IMR-90 (cell line): ENCODE measurements around the gene TSPAN31. TPM values are rescaled to one million over a fixed set of nuclear protein-coding genes. Genes with fewer than 3 reads are reported as not detected.

Source experiments
- ATAC-seq: fragments of 200-7000 bp; cut with Tn5 transposase; 2 replicates; pipeline ENCODE4 v1.9.1; 2020; ENCODE audit warnings: low read depth, mild to moderate bottlenecking, moderate library complexity
- BruUV-seq: library from RNA; stranded (reverse); fragments of 400-500 nt; replicated peaks from 2 replicates; lab custom pipeline; 2021; lab: Mats Ljungman, UMichigan
- CTCF ChIA-PET: fragments of 300-600 bp; formaldehyde crosslinking; extraction: SDS; loops from one replicate; lab custom pipeline; 2021; ENCODE audit warnings: antibody characterized with exemption; lab: Yijun Ruan, JAX
- POLR2A ChIA-PET: fragments of 300-600 bp; sonication (Branson Sonifier 250); formaldehyde crosslinking; loops from one replicate; lab custom pipeline; 2022; ENCODE audit warnings: antibody characterized with exemption; ENCODE audit not compliant: unreplicated experiment; lab: Charles Lee
- DNase-seq: peaks from one replicate; pipeline ENCODE4 v3.0.0; 2013
- H2AFZ ChIP-seq: replicated peaks from 2 replicates; pipeline ENCODE3; 2013; ENCODE audit warnings: low read length, mild to moderate bottlenecking; ENCODE audit not compliant: poor library complexity
- H2AK5ac ChIP-seq: 2 replicates; pipeline ENCODE4 v1.6.1; 2013; ENCODE audit warnings: low read depth, low read length, inconsistent platforms
- H2AK9ac ChIP-seq: replicated peaks from 2 replicates; pipeline ENCODE3; 2013; ENCODE audit warnings: mild to moderate bottlenecking, low read depth, low read length, moderate library complexity; ENCODE audit not compliant: poor library complexity
- H2BK120ac ChIP-seq: 2 replicates; pipeline ENCODE4 v1.6.1; 2013; ENCODE audit warnings: low read depth, low read length, inconsistent platforms
- H2BK15ac ChIP-seq: 3 replicates; pipeline ENCODE4 v1.6.1; 2013; ENCODE audit warnings: low read depth, low read length, inconsistent platforms
- H2BK20ac ChIP-seq: 2 replicates; pipeline ENCODE4 v1.6.1; 2013; ENCODE audit warnings: low read depth, mild to moderate bottlenecking, inconsistent platforms, low read length, moderate library complexity
- H2BK5ac ChIP-seq: 2 replicates; pipeline ENCODE4 v1.6.1; 2013; ENCODE audit warnings: mild to moderate bottlenecking, low read depth, low read length, inconsistent platforms; ENCODE audit not compliant: poor library complexity, severe bottlenecking
- H3K14ac ChIP-seq: replicated peaks from 2 replicates; pipeline ENCODE4 v1.6.1; 2013; ENCODE audit warnings: low read depth, low read length, inconsistent platforms
- H3K18ac ChIP-seq: 2 replicates; pipeline ENCODE4 v1.6.1; 2013; ENCODE audit warnings: low read depth, low read length, control low read depth
- H3K23ac ChIP-seq: 2 replicates; pipeline ENCODE4 v1.6.1; 2013; ENCODE audit warnings: low read depth, low read length, inconsistent platforms
- H3K27ac ChIP-seq: 2 replicates; pipeline ENCODE4 v1.5.1; 2013; ENCODE audit warnings: mild to moderate bottlenecking, control low read depth, low read length; ENCODE audit not compliant: insufficient read depth
- H3K27me3 ChIP-seq: 2 replicates; pipeline ENCODE4 v1.6.1; 2013; ENCODE audit warnings: low read length; ENCODE audit not compliant: control insufficient read depth, insufficient read depth
- H3K36me3 ChIP-seq: 2 replicates; pipeline ENCODE4 v1.6.1; 2013; ENCODE audit warnings: low read length, mixed read lengths; ENCODE audit not compliant: control insufficient read depth, insufficient read depth
- H3K4ac ChIP-seq: 2 replicates; pipeline ENCODE4 v1.6.1; 2013; ENCODE audit warnings: low read depth, low read length, inconsistent platforms
- H3K4me1 ChIP-seq: 2 replicates; pipeline ENCODE4 v1.6.1; 2013; ENCODE audit warnings: low read length, mixed read lengths; ENCODE audit not compliant: control insufficient read depth, insufficient read depth
- H3K4me2 ChIP-seq: 2 replicates; pipeline ENCODE4 v1.6.1; 2013; ENCODE audit warnings: low read depth, mild to moderate bottlenecking, control low read depth, low read length, moderate library complexity
- H3K4me3 ChIP-seq: 2 replicates; pipeline ENCODE4 v1.5.1; 2013; ENCODE audit warnings: low read depth, mild to moderate bottlenecking, control low read depth, low read length, moderate library complexity; ENCODE audit not compliant: insufficient read depth
- H3K56ac ChIP-seq: 2 replicates; pipeline ENCODE4 v1.6.1; 2013; ENCODE audit warnings: low read length, inconsistent platforms; ENCODE audit not compliant: insufficient read depth; ENCODE audit errors: extremely low read depth
- H3K79me1 ChIP-seq, 2 experiments: 2 replicates each; pipeline ENCODE4 v1.6.1; 2013; ENCODE audit warnings: low read length in 2 of 2, inconsistent platforms in 1 of 2, low read depth in 1 of 2
- H3K9ac ChIP-seq: 2 replicates; pipeline ENCODE4 v1.6.1; 2013; ENCODE audit warnings: low read depth, low read length, control low read depth
- H3K9me1 ChIP-seq: 2 replicates; pipeline ENCODE4 v1.6.1; 2013; ENCODE audit warnings: low read length, inconsistent platforms; ENCODE audit not compliant: insufficient read depth
- H3K9me3 ChIP-seq: 2 replicates; pipeline ENCODE4 v1.6.1; 2013; ENCODE audit warnings: low read length; ENCODE audit not compliant: control insufficient read depth, insufficient read depth
- H4K20me1 ChIP-seq: 2 replicates; pipeline ENCODE4 v1.6.1; 2013; ENCODE audit warnings: low read length, inconsistent platforms; ENCODE audit not compliant: insufficient read depth
- H4K5ac ChIP-seq: 2 replicates; pipeline ENCODE4 v1.6.1; 2013; ENCODE audit warnings: mild to moderate bottlenecking, low read depth, low read length, control low read depth
- H4K8ac ChIP-seq, 2 experiments: 2 replicates each; pipeline ENCODE4 v1.6.1; 2013; ENCODE audit warnings: low read depth in 2 of 2, low read length in 2 of 2, control low read depth in 1 of 2, inconsistent platforms in 1 of 2
- H4K91ac ChIP-seq: 2 replicates; pipeline ENCODE4 v1.6.1; 2013; ENCODE audit warnings: low read depth, low read length, inconsistent platforms; ENCODE audit not compliant: insufficient read depth
- CTCF ChIP-seq: conservative IDR thresholded peaks from 2 replicates; pipeline ENCODE4 v1.5.1; 2012; ENCODE audit warnings: mild to moderate bottlenecking, low read depth, low read length, improper control_type of control experiment
- ELK1 ChIP-seq: fragments of 150-350 bp; IDR thresholded peaks from 2 replicates; pipeline ENCODE4 v1.6.1; 2016; ENCODE audit warnings: low read depth, mild to moderate bottlenecking, low read length, moderate library complexity, borderline replicate concordance
- MXI1 ChIP-seq: IDR thresholded peaks from 2 replicates; pipeline ENCODE4 v1.6.1; 2012; ENCODE audit warnings: low read depth, mild to moderate bottlenecking, low read length, moderate library complexity, borderline replicate concordance
- WGBS, 2 experiments: methylation state at CpG; one replicate each; pipeline versions ENCODE4 v1.1.5 to v1.1.7; 2013; ENCODE audit warnings: missing lambda C conversion rate in 2 of 2; ENCODE audit not compliant: insufficient read length in 1 of 2; ENCODE audit errors: extremely low coverage in 2 of 2; 5-methylcytosine and 5-hydroxymethylcytosine counted together
- dilution Hi-C: fragments of 300-500 bp; cut with HindIII; formaldehyde crosslinking; loops from one replicate; pipeline ENCODE4 v1.14.3; 2018; ENCODE audit warnings: low sequenced_read_pairs; ENCODE audit not compliant: unreplicated experiment
- in situ Hi-C: fragments of 300-500 bp; cut with MboI; formaldehyde crosslinking; loops from 3 replicates; pipeline ENCODE4 v1.14.3; 2019; ENCODE audit warnings: low sequenced_read_pairs, inconsistent platforms, mixed read lengths
- intact Hi-C: fragments of 100-400 bp; cut with micrococcal nuclease; formaldehyde crosslinking; loops from 2 replicates; pipeline ENCODE4 v1.10.0; 2022
- polyA plus RNA-seq, 3 experiments: library from polyadenylated mRNA; depleted of rRNA; stranded (reverse); fragments of >200 nt; gene quantifications; 2 replicates each; pipeline ENCODE4 v1.2.3, GENCODE V29; 2012; ENCODE audit warnings: low replicate concordance in 1 of 3
- total RNA-seq: library from RNA; depleted of rRNA; stranded (reverse); fragments of >200 nt; gene quantifications from 2 replicates; pipeline ENCODE4 v1.2.3, GENCODE V29; 2012

TSPAN31 gene
- total and polyA plus RNA-seq, 2 of the 4 experiments (the other 2 are of a cell fraction), result 12.3 to 71.2 TPM

GRCh38 chr12:57741844-57742738 lies 2.7 kb upstream of the TSPAN31 start:
- Histone ChIP-seq H3K18ac (no peak overlapping the region), H3K4me1 (peaks cover 6% of the 10 kb centered on the region), H3K27ac (no peak overlapping the region), H2AFZ (no peak overlapping the region), H3K79me1 (peaks cover 13 to 21% of the 10 kb centered on the region in 2 experiments; a peak in 3 of 4 replicates), H4K5ac (no peak overlapping the region), H2BK5ac (no peak overlapping the region), H3K27me3 (peaks cover 48% of the 10 kb centered on the region), H3K23ac (no peak overlapping the region), H3K56ac (no peak overlapping the region), H3K14ac (no peak overlapping the region), H3K9me1 (peaks cover 6% of the 10 kb centered on the region), H4K91ac (no peak overlapping the region), H3K4me3 (no peak overlapping the region), H3K4me2 (no peak overlapping the region), H4K20me1 (no peaks in the 10 kb centered on the region), H2BK120ac (no peak overlapping the region), H2AK5ac (no peak overlapping the region), H2BK20ac (no peak overlapping the region), H3K9me3 (peaks cover 2% of the 10 kb centered on the region; the same call in 1 of the 2 replicates), H3K4ac (no peak overlapping the region), H2BK15ac (no peak overlapping the region), H2AK9ac (no peak overlapping the region), H4K8ac (no peak overlapping the region), H3K36me3 (peaks cover 6% of the 10 kb centered on the region), H3K9ac (no peak overlapping the region)
- ChIA-PET POLR2A (no interaction called here), CTCF (no interaction called here)
- intact Hi-C loops (no loop called here), in situ Hi-C loops (no loop called here), dilution Hi-C loops (no loop called here)
- 27% methylated on average over 7 of the region's 14 CpGs; no CpG with 5 or more reads in 1 of the 2 experiments for WGBS, 2 experiments
- TF ChIP-seq MXI1 (no peak), CTCF (0 out of 2 replicates have a peak, but pooled peaks have one; percentile 2), ELK1 (no peak)
- BruUV-seq, result no TSS peak
- no peak for ATAC-seq
- no peak for DNase-seq
